Kidney (tissue), 14 donors: Measurements from ENCODE around the gene AVL9. TPM values are rescaled to one million over a fixed set of nuclear protein-coding genes. Genes with fewer than 3 reads are reported as not detected.
"Not testable (repeated sequence)": the region's sequence is repeated elsewhere in the genome, so short reads cannot be mapped to it uniquely, and the experiment has no call there.

Experiments used
- DNase-seq, 5 donors: peaks; one replicate each; pipeline ENCODE4 v3.0.0-alpha.2; 2013 to 2020
- FAIRE-seq: peaks from 2 replicates; lab custom pipeline; 2012; peaks lifted over from hg19 to GRCh38; lab: Jason Lieb, UNC
- H3K27ac ChIP-seq, 2 donors: one replicate each; pipeline ENCODE4 v1.7.0; 2013; ENCODE audit warnings: low read depth in 2 of 2, low read length in 2 of 2, inconsistent platforms in 1 of 2
- H3K27me3 ChIP-seq: one replicate; pipeline ENCODE4 v1.7.1; 2013; ENCODE audit warnings: low read length, inconsistent platforms; ENCODE audit not compliant: control insufficient read depth, insufficient read depth
- H3K36me3 ChIP-seq, 3 donors: one replicate each; pipeline versions ENCODE4 v1.7.0 to v1.7.1; 2013; ENCODE audit warnings: low read length in 3 of 3, control low read depth in 1 of 3, inconsistent platforms in 1 of 3; ENCODE audit not compliant: insufficient read depth in 3 of 3, control insufficient read depth in 2 of 3
- H3K4me1 ChIP-seq, 3 donors: one replicate each; pipeline versions ENCODE4 v1.7.0 to v1.7.1; 2013; ENCODE audit warnings: low read length in 3 of 3, inconsistent platforms in 1 of 3, low read depth in 1 of 3; ENCODE audit not compliant: control insufficient read depth in 2 of 3, insufficient read depth in 2 of 3
- H3K4me3 ChIP-seq, 3 donors: one replicate each; pipeline versions ENCODE4 v1.7.0 to v1.8.1; 2013; ENCODE audit warnings: low read length in 3 of 3, control low read depth in 1 of 3, inconsistent platforms in 1 of 3
- H3K9ac ChIP-seq, 3 donors: one replicate each; pipeline versions ENCODE4 v1.7.0 to v1.7.1; 2013; ENCODE audit warnings: low read length in 3 of 3, control low read depth in 1 of 3, inconsistent platforms in 1 of 3
- H3K9me3 ChIP-seq, 3 donors: one replicate each; pipeline versions ENCODE4 v1.7.0 to v1.7.1; 2013; ENCODE audit warnings: low read length in 3 of 3, control low read depth in 1 of 3, inconsistent platforms in 1 of 3; ENCODE audit not compliant: control insufficient read depth in 2 of 3, insufficient read depth in 1 of 3
- intact Hi-C: fragments of 100-400 bp; cut with DNase I; formaldehyde crosslinking; loops from one replicate; pipeline ENCODE4 v1.11.1; 2022
- polyA plus RNA-seq: library from polyadenylated mRNA; stranded (reverse); fragments of 350-450 nt; fragmentation: Illumina TruSeq; extraction: RNeasy Lipid Tissue Mini Kit (QIAGEN cat#74804); gene quantifications from one replicate; pipeline ENCODE4 v1.2.3, GENCODE V29; 2014; ENCODE audit warnings: low read depth, low replicate concordance; ENCODE audit not compliant: insufficient read depth
- total RNA-seq: library from RNA; stranded (reverse); fragmentation: NEBNext Ultra II Directional; extraction: Animal tissue kit (Norgen Biotek cat#: 25700); gene quantifications from one replicate; pipeline ENCODE4 v1.2.1, GENCODE V29; 2021
- TF ChIP-seq, protein P1 (sequence below): IDR thresholded peaks from 3 replicates; pipeline ENCODE4 v1.5.1; 2012; ENCODE audit warnings: mild to moderate bottlenecking, moderate library complexity, borderline replicate concordance; ENCODE audit not compliant: insufficient read depth; ENCODE audit errors: extremely low read depth
- donor health status: control.
- donor health status: control.
- donor health status: control.
- donor health status: control.
- donor health status: control.
- donor health status: DM: yes; HTN: yes; CAD: no.
- donor health status: Normal renal cell carcinoma (clear cell type).

AVL9 gene
- total and polyA plus RNA-seq, 2 donors from 2014 or later, result 7.9 to 39.9 TPM

DNA sequence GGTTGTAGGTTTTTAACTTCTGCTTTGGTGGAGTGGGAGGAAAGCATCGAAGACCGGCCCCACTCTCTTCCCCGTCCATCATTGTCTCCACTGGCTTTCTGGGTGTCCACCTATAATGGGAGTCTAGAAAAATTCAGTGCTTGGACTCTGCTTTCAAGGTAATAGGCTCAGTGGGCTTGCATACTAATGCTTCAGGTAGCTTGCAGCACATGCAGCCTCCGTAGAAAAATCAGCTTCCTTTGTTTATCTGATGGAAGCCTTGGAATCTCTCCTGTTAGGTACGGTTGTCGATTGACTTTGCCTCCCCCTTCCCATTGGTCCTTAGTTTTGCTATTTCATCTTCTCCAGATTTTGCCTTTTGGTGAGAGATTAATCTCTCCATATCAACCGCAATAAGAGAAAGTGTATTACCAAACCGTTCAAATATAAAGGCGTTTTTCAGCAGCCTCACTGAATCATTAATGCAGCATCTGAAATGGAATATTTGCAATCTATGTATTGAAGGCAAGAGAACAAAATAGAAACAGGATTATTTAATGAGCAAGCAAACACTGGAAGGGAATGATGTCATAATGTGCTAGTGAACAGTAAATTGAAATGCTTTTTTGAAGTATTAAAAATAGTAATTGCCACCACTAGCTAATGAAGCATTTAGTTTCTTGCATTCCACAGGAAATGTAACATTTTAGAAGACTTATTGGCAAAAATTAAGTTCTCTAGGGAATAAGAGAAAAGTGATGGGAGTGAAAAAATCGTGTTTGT, 944 bp downstream of the AVL9 start:
- no peak for FAIRE-seq
- H3K36me3 ChIP-seq, result no peaks in the 10 kb centered on the region
- H3K9ac ChIP-seq, result peak overlapping the region; percentile 53 to 89 (median 80)
- intact Hi-C loops, result no loop called here
- no peak for DNase-seq
- peak overlapping the region; percentile 80 to 92 (median 91) for H3K4me3 ChIP-seq
- H3K4me1 ChIP-seq, result peaks cover 0 to 5% (median 4%) of the 10 kb centered on the region in 3 donors
- no peaks in the 10 kb centered on the region for H3K9me3 ChIP-seq
- TF ChIP-seq, protein P1, sequence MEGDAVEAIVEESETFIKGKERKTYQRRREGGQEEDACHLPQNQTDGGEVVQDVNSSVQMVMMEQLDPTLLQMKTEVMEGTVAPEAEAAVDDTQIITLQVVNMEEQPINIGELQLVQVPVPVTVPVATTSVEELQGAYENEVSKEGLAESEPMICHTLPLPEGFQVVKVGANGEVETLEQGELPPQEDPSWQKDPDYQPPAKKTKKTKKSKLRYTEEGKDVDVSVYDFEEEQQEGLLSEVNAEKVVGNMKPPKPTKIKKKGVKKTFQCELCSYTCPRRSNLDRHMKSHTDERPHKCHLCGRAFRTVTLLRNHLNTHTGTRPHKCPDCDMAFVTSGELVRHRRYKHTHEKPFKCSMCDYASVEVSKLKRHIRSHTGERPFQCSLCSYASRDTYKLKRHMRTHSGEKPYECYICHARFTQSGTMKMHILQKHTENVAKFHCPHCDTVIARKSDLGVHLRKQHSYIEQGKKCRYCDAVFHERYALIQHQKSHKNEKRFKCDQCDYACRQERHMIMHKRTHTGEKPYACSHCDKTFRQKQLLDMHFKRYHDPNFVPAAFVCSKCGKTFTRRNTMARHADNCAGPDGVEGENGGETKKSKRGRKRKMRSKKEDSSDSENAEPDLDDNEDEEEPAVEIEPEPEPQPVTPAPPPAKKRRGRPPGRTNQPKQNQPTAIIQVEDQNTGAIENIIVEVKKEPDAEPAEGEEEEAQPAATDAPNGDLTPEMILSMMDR, result no peak
- H3K27me3 ChIP-seq, result no peaks in the 10 kb centered on the region
- H3K27ac ChIP-seq, result peak overlapping the region; percentile 98

DNA sequence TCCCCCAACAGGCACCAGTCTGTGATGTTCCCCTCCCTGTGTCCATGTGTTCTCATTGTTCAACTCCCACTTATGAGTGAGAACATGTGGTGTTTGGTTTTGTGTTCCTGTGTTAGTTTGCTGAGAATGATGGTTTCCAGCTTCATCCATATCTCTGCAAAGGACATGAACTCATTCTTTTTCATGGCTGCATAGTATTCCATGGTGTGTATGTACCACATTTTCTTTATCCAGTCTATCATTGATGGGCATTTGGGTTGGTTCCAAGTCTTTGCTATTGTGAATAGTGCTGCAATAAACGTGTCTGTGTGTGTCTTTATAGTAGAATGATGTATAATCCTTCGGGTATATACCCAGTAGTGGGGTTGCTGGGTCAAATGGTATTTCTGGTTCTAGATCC, 4.5 kb downstream of the AVL9 start:
- not testable (repeated sequence) for H3K27me3 ChIP-seq, H3K4me1 ChIP-seq, H3K27ac ChIP-seq, FAIRE-seq, H3K36me3 ChIP-seq, H3K4me3 ChIP-seq, H3K9me3 ChIP-seq, DNase-seq, H3K9ac ChIP-seq
- intact Hi-C loops, result loop anchor here (10.0 kb wide), 1 partner anchor 85 kb away; no protein-coding TSS in a partner anchor

DNA sequence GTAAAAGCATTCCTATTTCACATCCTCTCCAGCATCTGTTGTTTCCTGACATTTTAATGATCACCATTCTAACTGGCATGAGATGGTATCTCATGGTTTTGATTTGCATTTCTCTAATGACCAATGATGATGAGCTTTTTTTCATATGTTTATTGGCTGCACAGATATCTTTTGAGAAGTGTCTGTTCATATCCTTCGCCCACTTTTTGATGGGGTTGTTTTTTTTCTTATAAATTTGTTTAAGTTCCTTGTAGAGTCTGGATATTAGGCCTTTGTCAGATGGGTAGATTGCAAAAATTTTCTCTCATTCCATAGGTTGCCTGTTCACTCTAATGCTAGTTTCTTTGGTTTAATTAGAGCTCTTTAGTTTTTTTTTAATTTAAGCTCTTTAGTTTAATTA, 4.9 kb downstream of the AVL9 start:
- not testable (repeated sequence) for FAIRE-seq, H3K9ac ChIP-seq, H3K36me3 ChIP-seq, H3K27ac ChIP-seq, H3K9me3 ChIP-seq, H3K27me3 ChIP-seq, H3K4me1 ChIP-seq, H3K4me3 ChIP-seq, DNase-seq
- intact Hi-C loops, result loop anchor here (10.0 kb wide), 1 partner anchor 85 kb away; no protein-coding TSS in a partner anchor

GRCh38 chr7:32500922-32501341, 5.6 kb downstream of the AVL9 start:
- H3K9me3 ChIP-seq, result no peaks in the 10 kb centered on the region
- no peak overlapping the region for H3K4me3 ChIP-seq
- no peaks in the 10 kb centered on the region for H3K36me3 ChIP-seq
- TF ChIP-seq, protein P1, result no peak
- H3K4me1 ChIP-seq, result peaks cover 0 to 4% (median 0%) of the 10 kb centered on the region in 3 donors
- FAIRE-seq, result no peak
- intact Hi-C loops, result loop anchor here (10.0 kb wide), 1 partner anchor 84 kb away; no protein-coding TSS in a partner anchor
- H3K9ac ChIP-seq, result no peak overlapping the region
- no peaks in the 10 kb centered on the region for H3K27me3 ChIP-seq
- no peak for DNase-seq
- no peak overlapping the region for H3K27ac ChIP-seq
